C4-2B (cell line): ENCODE results near the gene TMEM183A.

Source experiments
- ZFX ChIP-seq: fragments of 450-650 bp; IDR thresholded peaks from 2 replicates; pipeline ENCODE4 v1.6.1; 2017
- TF ChIP-seq, protein P1 (sequence below): fragments of 450-650 bp; conservative IDR thresholded peaks from 2 replicates; pipeline ENCODE4 v1.5.1; 2017; ENCODE audit warnings: mild to moderate bottlenecking

- TF ChIP-seq, protein P1, sequence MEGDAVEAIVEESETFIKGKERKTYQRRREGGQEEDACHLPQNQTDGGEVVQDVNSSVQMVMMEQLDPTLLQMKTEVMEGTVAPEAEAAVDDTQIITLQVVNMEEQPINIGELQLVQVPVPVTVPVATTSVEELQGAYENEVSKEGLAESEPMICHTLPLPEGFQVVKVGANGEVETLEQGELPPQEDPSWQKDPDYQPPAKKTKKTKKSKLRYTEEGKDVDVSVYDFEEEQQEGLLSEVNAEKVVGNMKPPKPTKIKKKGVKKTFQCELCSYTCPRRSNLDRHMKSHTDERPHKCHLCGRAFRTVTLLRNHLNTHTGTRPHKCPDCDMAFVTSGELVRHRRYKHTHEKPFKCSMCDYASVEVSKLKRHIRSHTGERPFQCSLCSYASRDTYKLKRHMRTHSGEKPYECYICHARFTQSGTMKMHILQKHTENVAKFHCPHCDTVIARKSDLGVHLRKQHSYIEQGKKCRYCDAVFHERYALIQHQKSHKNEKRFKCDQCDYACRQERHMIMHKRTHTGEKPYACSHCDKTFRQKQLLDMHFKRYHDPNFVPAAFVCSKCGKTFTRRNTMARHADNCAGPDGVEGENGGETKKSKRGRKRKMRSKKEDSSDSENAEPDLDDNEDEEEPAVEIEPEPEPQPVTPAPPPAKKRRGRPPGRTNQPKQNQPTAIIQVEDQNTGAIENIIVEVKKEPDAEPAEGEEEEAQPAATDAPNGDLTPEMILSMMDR: no peak
- no peak for TF ChIP-seq ZFX
Measured at GRCh38 chr1:202987922-202988583, 19.1 kb upstream of the TMEM183A start.
